GM10248 (cell line): ENCODE measurements around the gene SLC29A4.
"Not testable (repeated sequence)": the region's sequence is repeated elsewhere in the genome, so short reads cannot be mapped to it uniquely, and the experiment has no call there.

Experiments used
- CTCF ChIA-PET: fragments of 300-600 bp; sonication (Branson Sonifier 250); formaldehyde crosslinking; extraction: SDS; loops from one replicate; lab custom pipeline; 2021; ENCODE audit warnings: antibody characterized with exemption; lab: Yijun Ruan, JAX
- POLR2A ChIA-PET: fragments of 350-650 bp; sonication (Branson Sonifier 250); formaldehyde crosslinking; extraction: SDS; loops from one replicate; lab custom pipeline; 2020; ENCODE audit warnings: antibody characterized with exemption; lab: Yijun Ruan, JAX
- DNase-seq: peaks from one replicate; pipeline ENCODE4 v3.0.0; 2012; ENCODE audit errors: extremely low spot score
- CTCF ChIP-seq: IDR thresholded peaks from 2 replicates; pipeline ENCODE4 v1.5.1; 2012; ENCODE audit warnings: mild to moderate bottlenecking, low read depth; ENCODE audit errors: extremely low read depth, missing control alignments, control extremely low read depth

The SLC29A4 gene

GRCh38 chr7:5320802-5321396 is 38.2 kb downstream of the SLC29A4 start:
- no peak for DNase-seq
- ChIA-PET CTCF (no interaction called here), POLR2A (no interaction called here)
- no peak for TF ChIP-seq CTCF

GRCh38 chr7:5322621-5323410 is 40.1 kb downstream of the SLC29A4 start:
- ChIA-PET POLR2A (no interaction called here), CTCF (interaction anchor here (1.3 kb wide), 1 partner anchor 11 kb away, joined by 3 read pairs; no protein-coding TSS in a partner anchor)
- DNase-seq = no peak
- TF ChIP-seq CTCF = no peak

GRCh38 chr7:5323800-5324781 is 41.3 kb downstream of the SLC29A4 start:
- DNase-seq, POLR2A ChIA-PET, CTCF ChIA-PET: not testable (repeated sequence)

- TF ChIP-seq CTCF = no peak
- POLR2A ChIA-PET = no interaction called here
- no peak for DNase-seq
- CTCF ChIA-PET = no interaction called here
These were observed 42.2 kb downstream of the SLC29A4 start for GRCh38 chr7:5324961-5325360.

- CTCF ChIA-PET = interaction anchor here (0.9 to 1.9 kb wide), 5 partner anchors 34 to 120 kb away, joined by 3 to 4 read pairs (median 4); no protein-coding TSS in a partner anchor
These were observed 47.5 kb downstream of the SLC29A4 start for GRCh38 chr7:5330288-5330687.

GRCh38 chr7:5332579-5332978 is 49.8 kb downstream of the SLC29A4 start:
- ChIA-PET CTCF (interaction anchor here (1.1 to 1.6 kb wide), 2 partner anchors 33 to 34 kb away, joined by 3 read pairs; no protein-coding TSS in a partner anchor), POLR2A (no interaction called here)
- DNase-seq = no peak
- no peak for TF ChIP-seq CTCF

More at GRCh38 chr7:5330288-5330687, 47.5 kb downstream of the SLC29A4 start:
- POLR2A ChIA-PET = no interaction called here
- TF ChIP-seq CTCF = no peak
- no peak for DNase-seq
